GM12865 (cell line): ENCODE data around the gene SLC46A3.

Source experiments
- DNase-seq: peaks from one replicate; pipeline ENCODE4 v3.0.0; 2010; ENCODE audit warnings: low read depth
- H3K4me3 ChIP-seq: 2 replicates; pipeline ENCODE4 v1.5.1; 2011; ENCODE audit warnings: mild to moderate bottlenecking, low read depth, low read length, control low read depth
- TF ChIP-seq, protein P1 (sequence below): IDR thresholded peaks from 2 replicates; pipeline ENCODE4 v1.5.1; 2011; ENCODE audit warnings: low read length, control low read depth, low read depth, inconsistent platforms; ENCODE audit not compliant: insufficient read depth; ENCODE audit errors: missing control alignments

SLC46A3 gene

GRCh38 chr13:28734906-28735305 lies 16.1 kb upstream of the SLC46A3 start:
- H3K4me3 ChIP-seq: no peak overlapping the region
- TF ChIP-seq, protein P1, sequence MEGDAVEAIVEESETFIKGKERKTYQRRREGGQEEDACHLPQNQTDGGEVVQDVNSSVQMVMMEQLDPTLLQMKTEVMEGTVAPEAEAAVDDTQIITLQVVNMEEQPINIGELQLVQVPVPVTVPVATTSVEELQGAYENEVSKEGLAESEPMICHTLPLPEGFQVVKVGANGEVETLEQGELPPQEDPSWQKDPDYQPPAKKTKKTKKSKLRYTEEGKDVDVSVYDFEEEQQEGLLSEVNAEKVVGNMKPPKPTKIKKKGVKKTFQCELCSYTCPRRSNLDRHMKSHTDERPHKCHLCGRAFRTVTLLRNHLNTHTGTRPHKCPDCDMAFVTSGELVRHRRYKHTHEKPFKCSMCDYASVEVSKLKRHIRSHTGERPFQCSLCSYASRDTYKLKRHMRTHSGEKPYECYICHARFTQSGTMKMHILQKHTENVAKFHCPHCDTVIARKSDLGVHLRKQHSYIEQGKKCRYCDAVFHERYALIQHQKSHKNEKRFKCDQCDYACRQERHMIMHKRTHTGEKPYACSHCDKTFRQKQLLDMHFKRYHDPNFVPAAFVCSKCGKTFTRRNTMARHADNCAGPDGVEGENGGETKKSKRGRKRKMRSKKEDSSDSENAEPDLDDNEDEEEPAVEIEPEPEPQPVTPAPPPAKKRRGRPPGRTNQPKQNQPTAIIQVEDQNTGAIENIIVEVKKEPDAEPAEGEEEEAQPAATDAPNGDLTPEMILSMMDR: no peak
- DNase-seq: no peak

DNA sequence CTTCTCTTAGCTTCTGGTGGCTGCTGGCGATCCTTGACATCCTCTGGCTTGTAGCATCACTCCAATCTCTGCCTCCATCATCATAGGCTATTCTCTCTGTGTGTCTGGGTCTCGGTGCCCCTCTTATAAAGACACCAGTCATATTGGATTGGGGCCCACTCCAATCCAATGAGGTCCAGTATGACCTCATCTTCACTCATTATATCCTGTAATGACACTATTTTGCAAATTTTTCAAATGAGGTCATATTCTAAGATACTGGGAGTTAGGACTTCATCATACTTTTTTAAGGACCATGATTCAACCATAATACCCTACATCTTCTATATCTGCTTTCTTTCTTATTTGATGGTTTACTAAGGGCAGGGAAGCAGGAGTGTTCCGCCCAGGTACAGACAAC lies 12.0 kb upstream of the SLC46A3 start:
- no peak overlapping the region for H3K4me3 ChIP-seq
- TF ChIP-seq, protein P1: no peak
- DNase-seq: no peak

- H3K4me3 ChIP-seq: no peak overlapping the region
- TF ChIP-seq, protein P1: no peak
- no peak for DNase-seq
These were observed 10.8 kb upstream of the SLC46A3 start for GRCh38 chr13:28729541-28729940.

- DNase-seq: no peak
- TF ChIP-seq, protein P1: no peak
- no peak overlapping the region for H3K4me3 ChIP-seq
These were observed 9.9 kb upstream of the SLC46A3 start for GRCh38 chr13:28728642-28729041.

DNA sequence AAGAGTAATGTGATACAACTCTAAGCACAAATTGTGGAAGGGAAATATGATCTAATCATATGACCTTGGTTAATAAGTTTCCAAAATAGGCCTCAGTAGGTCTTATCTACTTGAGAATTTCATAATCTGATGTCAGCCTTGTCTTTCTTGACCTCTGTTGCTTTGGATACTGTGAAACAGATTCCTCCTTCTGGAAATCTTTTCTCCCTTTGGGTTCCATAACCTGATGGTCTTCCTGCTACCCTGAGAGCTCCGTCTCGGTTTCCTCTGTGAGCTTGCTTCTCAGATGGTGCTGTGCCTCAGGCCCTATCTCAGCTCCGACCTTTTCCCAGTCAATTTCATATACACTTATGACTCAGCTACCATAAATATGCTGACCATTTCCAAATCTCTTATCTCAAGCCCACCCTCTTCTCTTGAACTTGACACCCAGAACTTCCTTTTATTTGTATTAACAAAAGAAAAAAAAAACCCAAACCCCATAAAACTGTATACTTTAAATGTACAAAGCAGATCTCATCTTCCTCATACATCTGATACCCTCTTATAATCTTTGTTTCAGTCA lies 6.4 kb upstream of the SLC46A3 start:
- TF ChIP-seq, protein P1: no peak
- DNase-seq: no peak

GRCh38 chr13:28723806-28724205 lies 5.0 kb upstream of the SLC46A3 start:
- TF ChIP-seq, protein P1: no peak
- H3K4me3 ChIP-seq: no peak overlapping the region
- DNase-seq: no peak

More for the DNA sequence above, 6.4 kb upstream of the SLC46A3 start:
- no peak overlapping the region for H3K4me3 ChIP-seq
